ENCODE measurements around the gene N4BP3. TPM values are rescaled to one million over a fixed set of nuclear protein-coding genes. Genes with fewer than 3 reads are reported as not detected.
"Not testable (repeated sequence)": the region's sequence is repeated elsewhere in the genome, so short reads cannot be mapped to it uniquely, and the experiment has no call there.

The N4BP3 gene
- 0.22 and 0.25 TPM in 2 replicates for total RNA-seq (2012; rRNA removed)

DNA sequence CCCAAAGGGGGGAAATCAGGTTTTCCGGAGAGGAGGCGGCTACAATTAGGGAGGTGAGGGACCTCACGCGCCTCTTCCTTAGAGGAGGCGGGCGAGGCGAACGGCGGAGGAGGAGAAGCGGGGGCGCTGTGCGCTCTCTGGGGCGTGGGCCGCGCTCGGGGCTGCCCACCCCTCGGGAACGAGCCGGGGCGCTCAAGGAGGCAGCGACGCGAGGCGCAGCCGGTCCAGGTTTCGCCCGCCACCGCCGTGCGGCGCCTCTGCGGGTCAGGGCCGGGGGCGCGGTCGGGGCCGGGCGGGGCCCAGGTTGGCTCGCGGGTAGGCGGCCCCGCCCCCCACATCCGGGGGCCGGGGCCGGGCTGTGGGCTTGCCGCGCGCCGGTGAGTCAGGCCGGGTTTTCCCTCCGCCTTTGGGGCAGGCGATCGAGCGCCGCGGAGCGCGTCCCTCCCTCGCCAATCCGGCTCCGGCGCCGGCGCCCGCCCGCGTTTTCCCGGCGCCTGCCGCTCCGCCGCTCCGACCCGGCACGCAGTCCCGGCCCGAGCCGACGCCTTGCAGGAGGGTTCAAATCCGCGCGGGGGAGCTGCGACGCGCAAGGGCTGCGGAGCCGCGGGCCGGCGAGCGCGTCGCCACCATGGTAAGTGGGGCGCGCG, at the start of gene N4BP3:
Gene N4BP3, plus strand, starts transcription at position 392 of the 647 bp plus-strand sequence. CDS start 6,052 bp downstream, outside the sequence.
- Histone ChIP-seq H3K4me1 (ENCODE audit: control insufficient read depth, insufficient read depth, low read length) (no peaks in the 10 kb centered on the region), H3K4me3 (ENCODE audit: low read length) (peak within 1 kb of the TSS; percentile 24), H3K4me2 (ENCODE audit: low read length) (peak within 1 kb of the TSS; percentile 68), H3K9ac (ENCODE audit: low read depth, low read length) (no peak within 1 kb of the TSS), H3K9me3 (replicated peaks; ENCODE audit: low read length) (peaks cover 5% of the 10 kb centered on the region), H3K27me3 (ENCODE audit: control insufficient read depth, insufficient read depth, low read length) (peaks cover 71% of the 10 kb centered on the region), H3K36me3 (ENCODE audit: insufficient read depth, low read length) (no peaks in the 10 kb centered on the region)

DNA sequence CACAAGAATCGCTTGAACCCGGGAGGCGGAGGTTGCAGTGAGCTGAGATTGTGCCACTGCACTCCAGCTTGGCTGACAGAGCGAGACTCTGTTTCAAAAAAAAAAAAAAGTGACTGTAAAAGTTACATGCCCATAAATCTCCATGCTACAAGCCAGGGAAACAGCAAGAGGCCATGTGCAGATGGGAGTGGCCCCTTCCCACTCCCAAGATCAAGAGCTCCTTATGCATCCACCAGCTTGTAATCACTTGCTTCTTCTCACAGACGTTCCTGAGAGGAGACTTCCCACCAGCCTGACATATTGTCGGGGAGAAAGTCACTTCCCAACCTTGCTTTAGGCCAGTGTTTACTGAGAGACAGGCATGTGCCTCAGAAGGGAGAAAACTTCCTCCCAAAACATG, 45.6 kb upstream of the N4BP3 start:
- Histone ChIP-seq H3K9me3 (replicated peaks; ENCODE audit: low read length) (no peaks in the 10 kb centered on the region), H3K9ac (ENCODE audit: low read depth, low read length) (no peak overlapping the region), H3K27me3 (ENCODE audit: control insufficient read depth, insufficient read depth, low read length) (peaks cover 55% of the 10 kb centered on the region), H3K36me3 (ENCODE audit: insufficient read depth, low read length) (no peaks in the 10 kb centered on the region), H3K4me3 (ENCODE audit: low read length) (no peak overlapping the region), H3K4me2 (ENCODE audit: low read length) (no peak overlapping the region), H3K4me1 (ENCODE audit: control insufficient read depth, insufficient read depth, low read length) (no peaks in the 10 kb centered on the region)

GRCh38 chr5:178068293-178068692, 45.0 kb upstream of the N4BP3 start:
- Histone ChIP-seq H3K4me1 (ENCODE audit: control insufficient read depth, insufficient read depth, low read length) (no peaks in the 10 kb centered on the region), H3K4me2 (ENCODE audit: low read length) (no peak overlapping the region), H3K36me3 (ENCODE audit: insufficient read depth, low read length) (no peaks in the 10 kb centered on the region), H3K9ac (ENCODE audit: low read depth, low read length) (no peak overlapping the region), H3K4me3 (ENCODE audit: low read length) (no peak overlapping the region), H3K27me3 (ENCODE audit: control insufficient read depth, insufficient read depth, low read length) (peaks cover 60% of the 10 kb centered on the region), H3K9me3 (replicated peaks; ENCODE audit: low read length) (no peaks in the 10 kb centered on the region)

DNA sequence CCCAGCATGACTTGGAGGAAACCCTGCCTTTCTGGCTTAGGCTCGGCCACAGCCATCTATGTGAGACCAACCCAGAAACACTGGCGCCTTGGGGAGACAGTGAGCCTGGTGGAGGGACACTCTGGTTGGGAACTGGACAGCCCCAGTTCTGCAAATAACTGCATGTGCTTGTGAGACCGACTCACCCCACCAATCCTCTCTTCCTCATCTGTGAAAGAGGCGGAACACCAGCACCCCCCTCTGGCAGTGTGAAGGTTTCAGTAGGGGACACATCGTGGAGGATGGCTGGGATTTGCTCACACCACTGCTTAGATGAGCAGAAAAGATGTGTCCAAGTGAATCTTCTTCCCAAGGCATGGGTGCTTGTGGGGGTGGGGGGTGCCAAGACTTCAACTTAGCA, 43.4 kb upstream of the N4BP3 start:
- H3K4me2 ChIP-seq (ENCODE audit: low read length): no peak overlapping the region
- no peaks in the 10 kb centered on the region for H3K9me3 ChIP-seq (replicated peaks; ENCODE audit: low read length)
- H3K9ac ChIP-seq (ENCODE audit: low read depth, low read length): no peak overlapping the region
- H3K4me3 ChIP-seq (ENCODE audit: low read length): no peak overlapping the region
- H3K27me3 ChIP-seq (ENCODE audit: control insufficient read depth, insufficient read depth, low read length): peaks cover 65% of the 10 kb centered on the region
- no peaks in the 10 kb centered on the region for H3K4me1 ChIP-seq (ENCODE audit: control insufficient read depth, insufficient read depth, low read length)
- no peaks in the 10 kb centered on the region for H3K36me3 ChIP-seq (ENCODE audit: insufficient read depth, low read length)

DNA sequence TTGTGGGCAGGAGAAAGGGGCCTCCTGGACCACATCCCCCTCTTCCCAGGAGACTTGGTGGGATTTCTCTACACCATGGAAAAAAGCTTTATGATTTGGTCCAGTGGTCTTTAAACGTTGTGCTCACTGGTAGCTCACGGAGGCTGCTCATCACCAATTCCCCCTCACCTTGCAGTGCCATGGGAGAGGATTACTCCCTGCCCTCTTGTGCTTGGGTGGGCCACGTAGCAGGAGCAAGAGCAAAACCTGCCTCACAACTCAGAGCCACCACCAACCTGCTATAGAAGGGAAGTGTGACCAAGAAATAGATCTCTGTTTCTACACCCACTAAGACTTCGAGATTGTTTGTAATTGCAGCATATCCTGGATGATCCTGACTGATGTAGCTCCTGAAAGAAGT, 42.2 kb upstream of the N4BP3 start:
- Histone ChIP-seq H3K4me1 (ENCODE audit: control insufficient read depth, insufficient read depth, low read length) (peaks cover 2% of the 10 kb centered on the region), H3K27me3 (ENCODE audit: control insufficient read depth, insufficient read depth, low read length) (peaks cover 69% of the 10 kb centered on the region)

GRCh38 chr5:178072749-178073148, 40.6 kb upstream of the N4BP3 start:
- Histone ChIP-seq H3K4me3 (ENCODE audit: low read length) (no peak overlapping the region), H3K9ac (ENCODE audit: low read depth, low read length) (no peak overlapping the region), H3K9me3 (replicated peaks; ENCODE audit: low read length) (no peaks in the 10 kb centered on the region), H3K4me1 (ENCODE audit: control insufficient read depth, insufficient read depth, low read length) (peaks cover 3% of the 10 kb centered on the region), H3K36me3 (ENCODE audit: insufficient read depth, low read length) (no peaks in the 10 kb centered on the region), H3K27me3 (ENCODE audit: control insufficient read depth, insufficient read depth, low read length) (peaks cover 63% of the 10 kb centered on the region), H3K4me2 (ENCODE audit: low read length) (no peak overlapping the region)

More for the DNA sequence above, 42.2 kb upstream of the N4BP3 start:
- Histone ChIP-seq H3K36me3 (ENCODE audit: insufficient read depth, low read length) (no peaks in the 10 kb centered on the region), H3K9me3 (replicated peaks; ENCODE audit: low read length) (no peaks in the 10 kb centered on the region), H3K4me2 (ENCODE audit: low read length) (no peak overlapping the region), H3K9ac (ENCODE audit: low read depth, low read length) (no peak overlapping the region), H3K4me3 (ENCODE audit: low read length) (no peak overlapping the region)

GRCh38 chr5:178074266-178074952, 38.9 kb upstream of the N4BP3 start:
- Histone ChIP-seq H3K4me3 (ENCODE audit: low read length) (no peak overlapping the region), H3K36me3 (ENCODE audit: insufficient read depth, low read length) (no peaks in the 10 kb centered on the region), H3K9ac (ENCODE audit: low read depth, low read length) (no peak overlapping the region), H3K4me2 (ENCODE audit: low read length) (no peak overlapping the region), H3K4me1 (ENCODE audit: control insufficient read depth, insufficient read depth, low read length) (peaks cover 11% of the 10 kb centered on the region), H3K9me3 (replicated peaks; ENCODE audit: low read length) (no peaks in the 10 kb centered on the region), H3K27me3 (ENCODE audit: control insufficient read depth, insufficient read depth, low read length) (peaks cover 49% of the 10 kb centered on the region)

DNA sequence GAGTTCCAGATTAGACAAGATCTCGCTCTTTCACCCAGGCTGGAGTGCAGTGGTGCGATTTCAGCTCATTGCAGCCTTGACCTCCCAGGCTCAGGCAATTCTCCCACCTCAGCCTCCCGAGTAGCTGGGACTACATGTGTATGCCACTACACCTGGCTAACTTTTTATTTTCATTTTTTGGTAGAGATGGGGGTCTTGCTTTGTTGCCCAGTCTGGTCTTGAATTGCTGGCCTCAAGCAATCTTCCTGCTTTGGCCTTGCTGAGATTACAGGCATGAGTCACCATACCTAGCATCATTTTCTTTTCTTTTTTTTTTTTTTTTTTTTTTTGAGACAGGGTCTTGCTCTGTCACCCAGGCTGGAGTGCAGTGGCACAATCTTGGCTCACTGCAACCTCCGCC, 36.4 kb upstream of the N4BP3 start:
- Histone ChIP-seq H3K4me1 (ENCODE audit: control insufficient read depth, insufficient read depth, low read length) (peaks cover 11% of the 10 kb centered on the region), H3K27me3 (ENCODE audit: control insufficient read depth, insufficient read depth, low read length) (peaks cover 59% of the 10 kb centered on the region)
- not testable (repeated sequence) for H3K9me3 ChIP-seq (replicated peaks; ENCODE audit: low read length); H3K4me2 ChIP-seq (ENCODE audit: low read length); H3K4me3 ChIP-seq (ENCODE audit: low read length); H3K9ac ChIP-seq (ENCODE audit: low read depth, low read length); H3K36me3 ChIP-seq (ENCODE audit: insufficient read depth, low read length)

DNA sequence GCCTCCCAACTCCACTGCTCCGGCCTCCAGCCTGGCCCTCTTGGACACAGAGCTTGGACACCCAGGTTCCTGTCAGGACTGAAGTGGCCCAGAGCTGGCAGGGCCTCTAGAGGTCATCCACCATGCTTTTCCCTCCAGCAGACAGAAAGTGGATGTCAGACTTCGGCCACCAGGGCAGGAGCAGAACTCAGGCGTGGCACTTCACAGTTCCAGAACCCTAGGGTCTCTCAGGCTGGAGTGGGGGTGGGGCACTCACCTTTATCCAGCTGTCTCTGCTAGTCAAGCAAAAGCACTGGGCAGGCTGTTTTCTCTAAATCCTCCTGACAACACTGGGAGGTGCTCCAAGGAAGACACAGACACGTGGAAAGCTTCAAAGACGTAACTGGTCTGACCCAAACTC, 35.6 kb upstream of the N4BP3 start:
- Histone ChIP-seq H3K9ac (ENCODE audit: low read depth, low read length) (no peak overlapping the region), H3K4me2 (ENCODE audit: low read length) (no peak overlapping the region), H3K4me3 (ENCODE audit: low read length) (no peak overlapping the region), H3K4me1 (ENCODE audit: control insufficient read depth, insufficient read depth, low read length) (peaks cover 11% of the 10 kb centered on the region), H3K27me3 (ENCODE audit: control insufficient read depth, insufficient read depth, low read length) (peaks cover 57% of the 10 kb centered on the region), H3K36me3 (ENCODE audit: insufficient read depth, low read length) (no peaks in the 10 kb centered on the region), H3K9me3 (replicated peaks; ENCODE audit: low read length) (no peaks in the 10 kb centered on the region)

DNA sequence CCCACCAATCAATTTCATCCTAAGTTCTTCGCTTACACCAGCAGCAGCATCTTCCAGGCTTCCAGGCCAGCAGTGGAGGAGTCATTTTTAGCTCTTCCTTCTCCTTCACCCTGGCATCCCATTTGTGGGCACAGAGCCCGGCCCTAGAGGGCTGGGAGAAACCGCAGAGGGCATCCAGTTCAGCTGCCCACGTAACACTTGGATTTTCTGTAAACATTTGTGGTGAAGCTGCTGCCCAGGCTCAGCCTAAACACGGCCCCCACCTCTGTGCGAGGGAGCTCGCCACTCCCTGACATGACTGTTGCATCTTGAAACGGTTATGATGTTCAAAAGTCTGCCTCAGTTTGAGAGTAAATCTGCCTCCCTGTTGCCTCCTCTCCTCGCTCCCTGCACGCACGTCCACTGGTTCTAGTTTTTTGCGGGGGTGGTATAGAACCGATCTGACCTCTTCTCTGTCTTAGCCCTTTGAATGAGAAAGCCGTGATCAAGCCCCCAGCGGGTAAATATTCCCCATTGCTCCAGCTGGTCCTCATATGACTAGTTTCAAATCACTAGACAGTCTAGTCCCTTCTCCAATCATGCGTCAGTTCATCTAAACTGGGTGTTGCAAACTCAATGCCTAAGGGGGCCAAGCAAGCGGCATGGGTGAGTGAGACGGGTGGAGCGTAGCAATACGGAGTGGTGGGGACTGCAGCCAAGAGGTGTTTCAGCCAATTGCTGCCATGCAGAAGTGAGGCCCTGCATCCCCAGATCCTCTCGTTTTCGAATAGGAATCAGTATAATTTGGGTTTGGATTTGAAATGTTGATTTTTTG, 34.9 kb upstream of the N4BP3 start:
- H3K36me3 ChIP-seq (ENCODE audit: insufficient read depth, low read length): no peaks in the 10 kb centered on the region
- no peak overlapping the region for H3K4me3 ChIP-seq (ENCODE audit: low read length)
- peak overlapping the region; percentile 31 for H3K4me2 ChIP-seq (ENCODE audit: low read length)
- H3K9ac ChIP-seq (ENCODE audit: low read depth, low read length): no peak overlapping the region
- H3K9me3 ChIP-seq (replicated peaks; ENCODE audit: low read length): no peaks in the 10 kb centered on the region
- H3K27me3 ChIP-seq (ENCODE audit: control insufficient read depth, insufficient read depth, low read length): peaks cover 54% of the 10 kb centered on the region
- peaks cover 11% of the 10 kb centered on the region for H3K4me1 ChIP-seq (ENCODE audit: control insufficient read depth, insufficient read depth, low read length)

DNA sequence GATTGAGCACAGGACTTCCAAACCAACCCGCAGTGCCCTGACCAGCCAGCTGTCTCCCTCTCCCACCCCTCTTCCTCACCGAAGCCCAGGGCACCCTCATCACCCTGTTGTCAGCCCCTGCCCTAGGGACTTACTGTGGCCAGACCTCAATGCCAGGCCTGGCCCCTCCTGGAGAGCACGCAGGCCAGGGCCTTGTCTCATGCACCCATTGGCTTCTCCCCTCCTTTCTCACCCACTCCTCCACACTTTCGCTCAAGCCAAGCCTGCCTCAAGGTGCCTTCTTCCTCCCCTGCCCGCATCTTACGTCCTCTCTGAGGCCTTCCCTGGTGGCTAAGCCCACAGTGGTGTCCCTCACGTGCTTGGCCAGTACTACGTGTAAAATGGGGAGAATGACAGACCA, 33.3 kb upstream of the N4BP3 start:
- no peak overlapping the region for H3K9ac ChIP-seq (ENCODE audit: low read depth, low read length)

More for the DNA sequence above, 33.3 kb upstream of the N4BP3 start:
- peaks cover 56% of the 10 kb centered on the region for H3K27me3 ChIP-seq (ENCODE audit: control insufficient read depth, insufficient read depth, low read length)
- no peaks in the 10 kb centered on the region for H3K36me3 ChIP-seq (ENCODE audit: insufficient read depth, low read length)
- no peak overlapping the region for H3K4me3 ChIP-seq (ENCODE audit: low read length)
- H3K9me3 ChIP-seq (replicated peaks; ENCODE audit: low read length): no peaks in the 10 kb centered on the region
- H3K4me1 ChIP-seq (ENCODE audit: control insufficient read depth, insufficient read depth, low read length): peaks cover 11% of the 10 kb centered on the region
- H3K4me2 ChIP-seq (ENCODE audit: low read length): no peak overlapping the region
